Progenitor cell of endocrine pancreas (in vitro differentiated cells): ENCODE results near the gene SPOCK1. TPM values are rescaled to one million over a fixed set of nuclear protein-coding genes. Genes with fewer than 3 reads are reported as not detected.

Experiments
- DNase-seq: peaks from one replicate; pipeline ENCODE4 v3.0.0; 2021; ENCODE audit warnings: low spot score; ENCODE audit not compliant: unreplicated experiment
- H3K27ac Mint-ChIP-seq: 2 replicates; pipeline ENCODE4 v1.8.0; 2021; ENCODE audit warnings: mild to moderate bottlenecking, moderate library complexity, mixed read lengths
- H3K27me3 Mint-ChIP-seq: 2 replicates; pipeline ENCODE4 v1.8.0; 2021; ENCODE audit warnings: mixed read lengths
- H3K36me3 Mint-ChIP-seq: 2 replicates; pipeline ENCODE4 v1.8.0; 2022; ENCODE audit warnings: mixed read lengths; ENCODE audit not compliant: insufficient read depth
- H3K4me1 Mint-ChIP-seq: 2 replicates; pipeline ENCODE4 v1.8.0; 2021; ENCODE audit warnings: low read depth, mixed read lengths
- H3K4me3 Mint-ChIP-seq: 2 replicates; pipeline ENCODE4 v1.8.0; 2021; ENCODE audit warnings: low read depth, mild to moderate bottlenecking, moderate library complexity, mixed read lengths
- H3K9me3 Mint-ChIP-seq: 2 replicates; pipeline ENCODE4 v1.8.0; 2021; ENCODE audit warnings: low read depth, mixed read lengths
- total RNA-seq: library from RNA; stranded (reverse); gene quantifications from 2 replicates; pipeline ENCODE4 v1.2.1, GENCODE V29; 2021
- TF ChIP-seq, protein P1 (sequence below): fragments of 200-600 bp; sonication (generic); IDR thresholded peaks from one replicate; pipeline ENCODE4 v1.5.0; 2021; ENCODE audit warnings: antibody characterized with exemption, mild to moderate bottlenecking; ENCODE audit not compliant: unreplicated experiment

SPOCK1 gene
- total RNA-seq, 1 donor from 2014 or later, result 41.4 TPM

- H3K4me1 Mint-ChIP-seq, result peaks cover 14% of the 10 kb centered on the region
- no peak overlapping the region for H3K4me3 Mint-ChIP-seq
- DNase-seq, result no peak
- H3K9me3 Mint-ChIP-seq, result no peaks in the 10 kb centered on the region
- TF ChIP-seq, protein P1, sequence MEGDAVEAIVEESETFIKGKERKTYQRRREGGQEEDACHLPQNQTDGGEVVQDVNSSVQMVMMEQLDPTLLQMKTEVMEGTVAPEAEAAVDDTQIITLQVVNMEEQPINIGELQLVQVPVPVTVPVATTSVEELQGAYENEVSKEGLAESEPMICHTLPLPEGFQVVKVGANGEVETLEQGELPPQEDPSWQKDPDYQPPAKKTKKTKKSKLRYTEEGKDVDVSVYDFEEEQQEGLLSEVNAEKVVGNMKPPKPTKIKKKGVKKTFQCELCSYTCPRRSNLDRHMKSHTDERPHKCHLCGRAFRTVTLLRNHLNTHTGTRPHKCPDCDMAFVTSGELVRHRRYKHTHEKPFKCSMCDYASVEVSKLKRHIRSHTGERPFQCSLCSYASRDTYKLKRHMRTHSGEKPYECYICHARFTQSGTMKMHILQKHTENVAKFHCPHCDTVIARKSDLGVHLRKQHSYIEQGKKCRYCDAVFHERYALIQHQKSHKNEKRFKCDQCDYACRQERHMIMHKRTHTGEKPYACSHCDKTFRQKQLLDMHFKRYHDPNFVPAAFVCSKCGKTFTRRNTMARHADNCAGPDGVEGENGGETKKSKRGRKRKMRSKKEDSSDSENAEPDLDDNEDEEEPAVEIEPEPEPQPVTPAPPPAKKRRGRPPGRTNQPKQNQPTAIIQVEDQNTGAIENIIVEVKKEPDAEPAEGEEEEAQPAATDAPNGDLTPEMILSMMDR, result no peak
- H3K36me3 Mint-ChIP-seq, result no peaks in the 10 kb centered on the region
- H3K27ac Mint-ChIP-seq, result no peak overlapping the region
- H3K27me3 Mint-ChIP-seq, result no peaks in the 10 kb centered on the region
Observed at GRCh38 chr5:137336565-137337120, 162.5 kb downstream of the SPOCK1 start.

GRCh38 chr5:137336161-137336560 is 163.0 kb downstream of the SPOCK1 start:
- TF ChIP-seq, protein P1, result no peak
- H3K27ac Mint-ChIP-seq, result no peak overlapping the region
- no peak overlapping the region for H3K4me3 Mint-ChIP-seq
- no peak for DNase-seq
- H3K36me3 Mint-ChIP-seq, result no peaks in the 10 kb centered on the region
- H3K4me1 Mint-ChIP-seq, result peaks cover 14% of the 10 kb centered on the region
- peaks cover 3% of the 10 kb centered on the region for H3K27me3 Mint-ChIP-seq
- no peaks in the 10 kb centered on the region for H3K9me3 Mint-ChIP-seq

DNA sequence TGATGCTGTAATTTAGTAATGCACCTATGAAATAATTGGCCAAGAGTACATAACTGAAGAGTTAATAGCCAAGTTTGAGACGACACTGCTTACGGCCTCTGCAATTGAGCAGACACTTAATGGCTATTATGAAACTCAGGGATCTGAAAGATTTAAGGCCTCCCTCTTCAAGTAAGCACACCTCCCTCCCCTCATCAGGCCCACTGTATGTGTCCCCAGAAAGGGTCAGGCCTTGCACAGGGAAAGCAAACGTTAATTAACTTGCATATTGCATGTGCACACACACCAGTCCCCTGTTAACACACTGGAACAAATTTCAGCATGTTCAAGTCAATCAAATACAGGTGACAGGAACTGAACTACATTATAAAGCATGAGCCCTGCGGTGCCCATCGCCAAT is 163.6 kb downstream of the SPOCK1 start:
- Mint-ChIP-seq H3K4me3 (no peak overlapping the region), H3K27ac (no peak overlapping the region), H3K9me3 (no peaks in the 10 kb centered on the region), H3K27me3 (peaks cover 4% of the 10 kb centered on the region), H3K4me1 (peaks cover 14% of the 10 kb centered on the region), H3K36me3 (no peaks in the 10 kb centered on the region)
- TF ChIP-seq, protein P1, result no peak
- no peak for DNase-seq

DNA sequence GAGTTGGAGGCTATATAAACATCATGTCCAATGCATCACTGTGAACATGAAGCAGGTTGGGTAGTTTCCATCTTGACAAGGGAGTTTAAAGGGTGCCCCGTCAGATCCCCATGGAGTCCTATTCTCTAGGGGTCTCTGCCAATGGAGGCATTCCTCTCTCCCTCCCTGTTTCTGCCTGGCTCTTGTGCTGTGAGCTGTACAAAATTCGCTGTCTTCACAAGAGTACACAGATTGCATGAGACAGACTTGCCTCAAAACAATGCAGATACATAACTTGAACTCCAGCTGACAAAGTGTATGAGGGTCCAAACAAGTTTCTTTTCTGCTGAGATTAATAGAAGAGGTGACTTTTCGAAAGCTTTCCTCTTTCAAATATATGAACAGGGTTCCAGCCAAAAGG is 165.2 kb downstream of the SPOCK1 start:
- Mint-ChIP-seq H3K27me3 (peaks cover 4% of the 10 kb centered on the region), H3K9me3 (no peaks in the 10 kb centered on the region), H3K36me3 (no peaks in the 10 kb centered on the region), H3K27ac (no peak overlapping the region), H3K4me3 (no peak overlapping the region), H3K4me1 (peaks cover 14% of the 10 kb centered on the region)
- TF ChIP-seq, protein P1, result no peak
- DNase-seq, result no peak

GRCh38 chr5:137333475-137333874 is 165.7 kb downstream of the SPOCK1 start:
- peaks cover 4% of the 10 kb centered on the region for H3K27me3 Mint-ChIP-seq
- peaks cover 14% of the 10 kb centered on the region for H3K4me1 Mint-ChIP-seq
- H3K9me3 Mint-ChIP-seq, result no peaks in the 10 kb centered on the region
- no peaks in the 10 kb centered on the region for H3K36me3 Mint-ChIP-seq
- TF ChIP-seq, protein P1, result no peak
- no peak overlapping the region for H3K27ac Mint-ChIP-seq
- no peak overlapping the region for H3K4me3 Mint-ChIP-seq
- DNase-seq, result no peak
